ENCODE measurements around the gene TMEM178A.

TMEM178A gene

DNA sequence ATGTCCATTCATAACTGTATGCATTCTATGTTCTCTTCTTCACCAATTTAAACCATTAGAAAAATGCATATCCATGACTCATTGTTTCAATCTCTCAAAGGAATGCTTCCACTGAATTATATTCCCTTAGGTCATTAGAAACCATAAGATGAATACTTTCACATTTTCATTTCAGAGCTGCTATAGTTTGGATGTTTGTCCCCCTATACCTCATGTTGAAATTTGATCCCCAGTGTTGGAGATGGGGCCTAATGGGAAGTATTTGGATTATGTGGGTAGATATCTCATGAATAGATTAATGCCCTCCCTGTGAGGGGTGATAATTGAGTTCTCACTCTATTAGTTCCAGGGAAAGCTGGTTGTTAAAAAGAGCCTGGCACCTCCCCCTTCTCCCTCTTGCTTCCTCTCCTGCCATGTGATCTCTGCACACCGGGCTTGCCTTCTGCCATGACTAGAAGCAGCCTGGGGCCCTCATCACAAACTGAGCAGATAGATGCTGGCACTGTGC, 77.6 kb downstream of the TMEM178A start:
- Histone ChIP-seq H3K4me3 (ENCODE audit: low read length) (no peak overlapping the region), H3K27ac (ENCODE audit: low read length) (no peak overlapping the region), H3F3A (ENCODE audit: insufficient read depth, low read length) (no peaks in the 10 kb centered on the region), H3K9me3 (replicated peaks; ENCODE audit: insufficient read depth, low read length) (no peaks in the 10 kb centered on the region), H3K36me3 (replicated peaks; ENCODE audit: insufficient read depth, low read length) (no peaks in the 10 kb centered on the region; the same call in 1 of the 2 replicates), H3K9me2 (replicated peaks; ENCODE audit: insufficient read depth, low read length) (no peaks in the 10 kb centered on the region), H3K79me2 (ENCODE audit: low read length) (no peaks in the 10 kb centered on the region), H3K4me1 (ENCODE audit: low read length) (no peaks in the 10 kb centered on the region), H3K27me3 (replicated peaks; ENCODE audit: insufficient read depth, low read length) (no peaks in the 10 kb centered on the region), H4K20me1 (ENCODE audit: insufficient read depth, low read length) (no peaks in the 10 kb centered on the region), H3K9ac (ENCODE audit: low read length) (no peak overlapping the region), H3K4me2 (ENCODE audit: low read depth, low read length) (no peak overlapping the region), H2AFZ (ENCODE audit: low read length) (no peak overlapping the region)
- DNase-seq, result no peak
- TF ChIP-seq, protein P1, sequence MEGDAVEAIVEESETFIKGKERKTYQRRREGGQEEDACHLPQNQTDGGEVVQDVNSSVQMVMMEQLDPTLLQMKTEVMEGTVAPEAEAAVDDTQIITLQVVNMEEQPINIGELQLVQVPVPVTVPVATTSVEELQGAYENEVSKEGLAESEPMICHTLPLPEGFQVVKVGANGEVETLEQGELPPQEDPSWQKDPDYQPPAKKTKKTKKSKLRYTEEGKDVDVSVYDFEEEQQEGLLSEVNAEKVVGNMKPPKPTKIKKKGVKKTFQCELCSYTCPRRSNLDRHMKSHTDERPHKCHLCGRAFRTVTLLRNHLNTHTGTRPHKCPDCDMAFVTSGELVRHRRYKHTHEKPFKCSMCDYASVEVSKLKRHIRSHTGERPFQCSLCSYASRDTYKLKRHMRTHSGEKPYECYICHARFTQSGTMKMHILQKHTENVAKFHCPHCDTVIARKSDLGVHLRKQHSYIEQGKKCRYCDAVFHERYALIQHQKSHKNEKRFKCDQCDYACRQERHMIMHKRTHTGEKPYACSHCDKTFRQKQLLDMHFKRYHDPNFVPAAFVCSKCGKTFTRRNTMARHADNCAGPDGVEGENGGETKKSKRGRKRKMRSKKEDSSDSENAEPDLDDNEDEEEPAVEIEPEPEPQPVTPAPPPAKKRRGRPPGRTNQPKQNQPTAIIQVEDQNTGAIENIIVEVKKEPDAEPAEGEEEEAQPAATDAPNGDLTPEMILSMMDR (IDR thresholded peaks at IDR 0.05; ENCODE audit: low read length), result no peak
- TF ChIP-seq EZH2 (optimal IDR thresholded peaks at IDR 0.05; ENCODE audit: low read depth, low read length), result no peak
- TF ChIP-seq EZH2phosphoT487 (IDR thresholded peaks at IDR 0.05; ENCODE audit: low read length), result no peak

DNA sequence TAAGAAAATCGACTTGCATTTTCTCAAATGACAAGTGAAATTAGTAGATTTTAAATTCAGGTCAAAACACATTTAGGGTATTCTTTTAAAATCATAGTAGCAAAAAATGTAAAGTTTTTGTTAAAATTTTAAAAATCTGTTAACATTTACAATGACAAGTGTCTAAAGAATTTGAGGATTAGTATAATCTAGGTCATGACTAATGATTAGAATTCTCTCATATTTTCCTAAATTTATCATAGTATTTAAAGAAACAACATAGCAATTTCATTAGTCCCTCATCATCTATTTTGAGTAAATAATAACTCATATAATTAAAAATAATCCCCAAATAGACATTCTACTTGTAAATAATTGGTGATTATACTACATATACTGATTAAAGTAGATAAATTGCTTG, 89.7 kb downstream of the TMEM178A start:
- Histone ChIP-seq H3K27ac (ENCODE audit: low read length) (no peak overlapping the region), H3K9me3 (replicated peaks; ENCODE audit: insufficient read depth, low read length) (no peaks in the 10 kb centered on the region), H4K20me1 (ENCODE audit: insufficient read depth, low read length) (0 out of 2 replicates have a peak, but pooled peaks cover 2% of the 10 kb centered on the region), H3F3A (ENCODE audit: insufficient read depth, low read length) (no peaks in the 10 kb centered on the region), H3K9me2 (replicated peaks; ENCODE audit: insufficient read depth, low read length) (no peaks in the 10 kb centered on the region), H2AFZ (ENCODE audit: low read length) (no peak overlapping the region), H3K9ac (ENCODE audit: low read length) (no peak overlapping the region), H3K4me1 (ENCODE audit: low read length) (no peaks in the 10 kb centered on the region), H3K79me2 (ENCODE audit: low read length) (no peaks in the 10 kb centered on the region), H3K36me3 (replicated peaks; ENCODE audit: insufficient read depth, low read length) (no peaks in the 10 kb centered on the region; the same call in 1 of the 2 replicates), H3K4me3 (ENCODE audit: low read length) (no peak overlapping the region), H3K4me2 (ENCODE audit: low read depth, low read length) (no peak overlapping the region), H3K27me3 (replicated peaks; ENCODE audit: insufficient read depth, low read length) (no peaks in the 10 kb centered on the region)
- TF ChIP-seq EZH2 (optimal IDR thresholded peaks at IDR 0.05; ENCODE audit: low read depth, low read length), result no peak
- TF ChIP-seq EZH2phosphoT487 (IDR thresholded peaks at IDR 0.05; ENCODE audit: low read length), result no peak
- TF ChIP-seq, protein P1 (IDR thresholded peaks at IDR 0.05; ENCODE audit: low read length), result no peak
- DNase-seq, result no peak

DNA sequence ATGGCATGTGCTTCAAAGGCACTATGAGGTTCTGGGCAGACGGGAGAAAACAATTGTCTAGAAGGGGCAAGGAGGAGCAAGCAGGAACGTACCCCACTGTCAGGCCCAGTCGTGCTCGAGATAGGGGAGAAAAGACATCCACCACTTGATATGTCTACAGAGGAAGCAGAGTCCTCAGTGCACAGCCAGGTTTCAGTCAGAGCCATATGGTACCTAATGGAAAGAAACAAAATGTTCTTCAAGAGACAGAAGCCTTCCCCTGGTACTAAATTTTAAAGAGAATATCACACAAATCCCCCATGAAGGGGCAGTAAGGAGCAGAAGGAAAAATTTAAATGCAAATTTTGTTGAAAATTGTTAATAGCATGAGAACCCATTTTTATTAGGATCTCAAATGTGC, 91.4 kb downstream of the TMEM178A start:
- no peaks in the 10 kb centered on the region for H3K4me1 ChIP-seq (ENCODE audit: low read length)
- H3K9me3 ChIP-seq (replicated peaks; ENCODE audit: insufficient read depth, low read length), result no peaks in the 10 kb centered on the region
- TF ChIP-seq EZH2 (optimal IDR thresholded peaks at IDR 0.05; ENCODE audit: low read depth, low read length) (no peak), EZH2phosphoT487 (IDR thresholded peaks at IDR 0.05; ENCODE audit: low read length) (no peak)
- TF ChIP-seq, protein P1 (IDR thresholded peaks at IDR 0.05; ENCODE audit: low read length), result no peak
- no peak overlapping the region for H3K27ac ChIP-seq (ENCODE audit: low read length)
- no peaks in the 10 kb centered on the region for H3K79me2 ChIP-seq (ENCODE audit: low read length)
- no peaks in the 10 kb centered on the region for H3F3A ChIP-seq (ENCODE audit: insufficient read depth, low read length)
- no peak overlapping the region for H3K4me3 ChIP-seq (ENCODE audit: low read length)
- H3K4me2 ChIP-seq (ENCODE audit: low read depth, low read length), result no peak overlapping the region
- no peaks in the 10 kb centered on the region for H3K27me3 ChIP-seq (replicated peaks; ENCODE audit: insufficient read depth, low read length)
- H4K20me1 ChIP-seq (ENCODE audit: insufficient read depth, low read length), result no peaks in the 10 kb centered on the region
- H3K9me2 ChIP-seq (replicated peaks; ENCODE audit: insufficient read depth, low read length), result no peaks in the 10 kb centered on the region
- DNase-seq, result no peak
- no peaks in the 10 kb centered on the region; the same call in 1 of the 2 replicates for H3K36me3 ChIP-seq (replicated peaks; ENCODE audit: insufficient read depth, low read length)
- no peak overlapping the region for H2AFZ ChIP-seq (ENCODE audit: low read length)
- H3K9ac ChIP-seq (ENCODE audit: low read length), result no peak overlapping the region
